ENCODE measurements around the gene ADGRA1. TPM values are rescaled to one million over a fixed set of nuclear protein-coding genes. Genes with fewer than 3 reads are reported as not detected.
A peak's percentile ranks its signal among the peaks of the same experiment; 100 is the strongest.

The ADGRA1 gene
- total and polyA plus RNA-seq, 7 donors = under 0.01 to 0.28 (median 0.08) TPM; not detected in 3

- no peak overlapping the region for H3K4me3 ChIP-seq
- no peak overlapping the region for H3K27ac ChIP-seq
- H3K9me3 ChIP-seq = no peaks in the 10 kb centered on the region
- H3K4me1 ChIP-seq = no peaks in the 10 kb centered on the region
- peak; percentile 57 for DNase-seq
- intact Hi-C loops (cut with DNase I) = no loop called here
- TF ChIP-seq EP300 (IDR thresholded peaks at IDR 0.05) (no peak), POLR2AphosphoS5 (IDR thresholded peaks at IDR 0.05) (no peak)
- TF ChIP-seq, protein P1, sequence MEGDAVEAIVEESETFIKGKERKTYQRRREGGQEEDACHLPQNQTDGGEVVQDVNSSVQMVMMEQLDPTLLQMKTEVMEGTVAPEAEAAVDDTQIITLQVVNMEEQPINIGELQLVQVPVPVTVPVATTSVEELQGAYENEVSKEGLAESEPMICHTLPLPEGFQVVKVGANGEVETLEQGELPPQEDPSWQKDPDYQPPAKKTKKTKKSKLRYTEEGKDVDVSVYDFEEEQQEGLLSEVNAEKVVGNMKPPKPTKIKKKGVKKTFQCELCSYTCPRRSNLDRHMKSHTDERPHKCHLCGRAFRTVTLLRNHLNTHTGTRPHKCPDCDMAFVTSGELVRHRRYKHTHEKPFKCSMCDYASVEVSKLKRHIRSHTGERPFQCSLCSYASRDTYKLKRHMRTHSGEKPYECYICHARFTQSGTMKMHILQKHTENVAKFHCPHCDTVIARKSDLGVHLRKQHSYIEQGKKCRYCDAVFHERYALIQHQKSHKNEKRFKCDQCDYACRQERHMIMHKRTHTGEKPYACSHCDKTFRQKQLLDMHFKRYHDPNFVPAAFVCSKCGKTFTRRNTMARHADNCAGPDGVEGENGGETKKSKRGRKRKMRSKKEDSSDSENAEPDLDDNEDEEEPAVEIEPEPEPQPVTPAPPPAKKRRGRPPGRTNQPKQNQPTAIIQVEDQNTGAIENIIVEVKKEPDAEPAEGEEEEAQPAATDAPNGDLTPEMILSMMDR (IDR thresholded peaks at IDR 0.05) = no peak
- H3K36me3 ChIP-seq = no peaks in the 10 kb centered on the region
- peaks cover 0 to 14% (median 12%) of the 10 kb centered on the region in 3 donors for H3K27me3 ChIP-seq
- WGBS, 2 donors = 74 to 75% methylated on average over 18 of the region's 18 CpGs
Measured at GRCh38 chr10:133131053-133131452, 43.3 kb downstream of the ADGRA1 start.

- WGBS, 2 donors = 83 to 84% methylated on average over 41 of the region's 41 CpGs
- no peak for TF ChIP-seq POLR2A (IDR thresholded peaks at IDR 0.05)
- no peak for TF ChIP-seq EP300 (IDR thresholded peaks at IDR 0.05)
- no peak for TF ChIP-seq POLR2AphosphoS5 (IDR thresholded peaks at IDR 0.05)
- TF ChIP-seq, protein P1 (IDR thresholded peaks at IDR 0.05) = no peak
- no peaks in the 10 kb centered on the region for H3K36me3 ChIP-seq
- peaks cover 0 to 6% (median 3%) of the 10 kb centered on the region in 3 donors for H3K27me3 ChIP-seq
- intact Hi-C loops (cut with DNase I) = no loop called here
- no peaks in the 10 kb centered on the region for H3K9me3 ChIP-seq
- no peak overlapping the region for H3K27ac ChIP-seq
- no peak for DNase-seq
- H3K4me3 ChIP-seq = no peak overlapping the region
- H3K4me1 ChIP-seq = no peaks in the 10 kb centered on the region
Measured at GRCh38 chr10:133131734-133132472, 44.2 kb downstream of the ADGRA1 start.

- H3K4me1 ChIP-seq = no peaks in the 10 kb centered on the region
- TF ChIP-seq POLR2AphosphoS5 (IDR thresholded peaks at IDR 0.05) (no peak), POLR2A (IDR thresholded peaks at IDR 0.05) (no peak), EP300 (IDR thresholded peaks at IDR 0.05) (no peak)
- TF ChIP-seq, protein P1 (IDR thresholded peaks at IDR 0.05) = no peak
- H3K36me3 ChIP-seq = no peaks in the 10 kb centered on the region
- no peak overlapping the region for H3K27ac ChIP-seq
- intact Hi-C loops (cut with DNase I) = no loop called here
- peaks cover 0 to 4% (median 0%) of the 10 kb centered on the region in 3 donors for H3K27me3 ChIP-seq
- no peak for DNase-seq
- no peak overlapping the region for H3K4me3 ChIP-seq
- no peaks in the 10 kb centered on the region for H3K9me3 ChIP-seq
- 86 to 87% methylated on average over 26 of the region's 26 CpGs for WGBS, 2 donors
Measured at GRCh38 chr10:133132473-133133291, 45.0 kb downstream of the ADGRA1 start.

DNA sequence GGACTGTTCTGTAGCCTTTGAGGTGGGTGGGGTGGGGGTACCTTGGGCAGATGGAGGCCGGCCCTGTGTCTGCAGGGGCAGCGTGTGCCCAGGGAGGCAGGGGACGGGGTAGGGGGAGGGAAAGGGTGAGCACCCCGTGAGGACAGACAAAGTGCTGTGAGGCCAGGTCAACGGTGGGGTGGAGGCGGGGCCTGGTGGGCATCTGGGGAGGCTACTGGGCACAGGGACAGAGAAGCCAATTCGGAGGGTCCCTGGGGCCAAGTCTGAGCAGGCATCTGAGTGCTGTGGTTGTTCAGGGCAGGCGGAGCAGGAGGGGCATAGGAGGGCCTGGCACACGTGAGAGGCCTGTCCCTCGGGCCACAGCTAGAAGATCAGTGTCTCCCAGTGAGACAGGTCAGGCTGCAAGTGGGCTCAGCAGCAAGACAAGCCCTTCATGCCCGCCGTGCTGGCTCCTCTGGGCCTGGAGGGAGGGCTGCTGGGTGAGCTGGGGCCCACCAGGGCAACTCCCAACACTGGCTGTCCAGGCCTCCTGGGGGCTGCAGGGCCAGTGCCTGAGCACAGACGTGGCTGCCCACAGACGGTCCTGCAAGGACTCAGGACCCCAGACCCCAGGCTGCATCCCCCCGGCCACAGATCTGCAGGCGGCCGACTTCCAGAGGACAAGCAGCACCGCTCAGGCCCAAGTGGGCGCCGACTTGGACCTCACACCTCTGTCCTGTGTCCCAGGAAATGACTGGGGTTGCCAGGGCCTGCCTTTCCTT, 45.9 kb downstream of the ADGRA1 start:
- intact Hi-C loops (cut with DNase I) = no loop called here
- no peaks in the 10 kb centered on the region for H3K9me3 ChIP-seq
- WGBS, 2 donors = 76 to 86% methylated on average over 20 of the region's 20 CpGs
- TF ChIP-seq EP300 (IDR thresholded peaks at IDR 0.05) (no peak), POLR2A (IDR thresholded peaks at IDR 0.05) (no peak), POLR2AphosphoS5 (IDR thresholded peaks at IDR 0.05) (no peak)
- TF ChIP-seq, protein P1 (IDR thresholded peaks at IDR 0.05) = no peak
- H3K4me3 ChIP-seq = no peak overlapping the region
- no peaks in the 10 kb centered on the region for H3K36me3 ChIP-seq
- no peak for DNase-seq
- H3K27me3 ChIP-seq = peaks cover 0 to 4% (median 0%) of the 10 kb centered on the region in 3 donors
- no peaks in the 10 kb centered on the region for H3K4me1 ChIP-seq
- no peak overlapping the region for H3K27ac ChIP-seq

Measured in sigmoid colon (tissue), 7 donors.